Lung (tissue), 12 donors: ENCODE measurements around the gene TRAP1. TPM values are rescaled to one million over a fixed set of nuclear protein-coding genes. Genes with fewer than 3 reads are reported as not detected.
"Not testable (repeated sequence)": the region's sequence is repeated elsewhere in the genome, so short reads cannot be mapped to it uniquely, and the experiment has no call there.

Experiments used
- ATAC-seq: fragments of 200-7000 bp; cut with Tn5 transposase; one replicate; pipeline ENCODE4 v1.9.1; 2020; ENCODE audit warnings: moderate number of reproducible peaks; ENCODE audit not compliant: insufficient read depth, low FRiP score
- DNase-seq, 3 donors: peaks; one replicate each; pipeline ENCODE4 v3.0.0-alpha.2; 2013 to 2017
- H3K27ac ChIP-seq, 2 donors: one replicate each; pipeline ENCODE4 v1.5.1; 2013; ENCODE audit warnings: mild to moderate bottlenecking in 2 of 2, moderate library complexity in 2 of 2, control low read depth in 1 of 2, inconsistent platforms in 1 of 2, low read depth in 1 of 2, low read length in 1 of 2
- H3K27me3 ChIP-seq, 3 donors: one replicate each; pipeline ENCODE4 v1.5.1; 2013; ENCODE audit warnings: low read length in 2 of 3; ENCODE audit not compliant: control insufficient read depth in 3 of 3, insufficient read depth in 3 of 3
- H3K36me3 ChIP-seq, 4 donors: one replicate each; pipeline ENCODE4 v1.5.1; 2013; ENCODE audit warnings: low read length in 4 of 4, mild to moderate bottlenecking in 1 of 4, moderate library complexity in 1 of 4; ENCODE audit not compliant: control insufficient read depth in 4 of 4, insufficient read depth in 4 of 4
- H3K4me1 ChIP-seq, 5 donors: one replicate each; pipeline ENCODE4 v1.5.1; 2013; ENCODE audit warnings: low read length in 5 of 5, mild to moderate bottlenecking in 2 of 5, moderate library complexity in 1 of 5; ENCODE audit not compliant: control insufficient read depth in 5 of 5, insufficient read depth in 5 of 5
- H3K4me3 ChIP-seq: one replicate; pipeline ENCODE4 v1.5.1; 2013; ENCODE audit warnings: mild to moderate bottlenecking, control low read depth, moderate library complexity
- H3K9ac ChIP-seq, 2 donors: one replicate each; pipeline ENCODE4 v1.5.1; 2013; ENCODE audit warnings: low read length in 2 of 2, control low read depth in 1 of 2; ENCODE audit not compliant: insufficient read depth in 1 of 2
- H3K9me3 ChIP-seq, 4 donors: one replicate each; pipeline ENCODE4 v1.5.1; 2013; ENCODE audit warnings: low read length in 3 of 4, mild to moderate bottlenecking in 1 of 4, moderate library complexity in 1 of 4; ENCODE audit not compliant: control insufficient read depth in 4 of 4, insufficient read depth in 3 of 4
- WGBS, 2 donors: extraction: QIAGEN DNeasy Blood & Tissue Kit; methylation state at CpG; one replicate each; pipeline ENCODE4 v1.1.7; 2013; 5-methylcytosine and 5-hydroxymethylcytosine counted together
- polyA plus RNA-seq, 2 donors: library from polyadenylated mRNA; stranded (reverse); fragments of 200-250 nt; gene quantifications; one replicate each; pipeline ENCODE4 v1.2.1, GENCODE V29; 2013
- total RNA-seq, 2 donors: library from RNA; depleted of rRNA in 1 of 2; stranded (reverse); fragments of >200 nt in 1 of 2; gene quantifications; one replicate each; pipeline ENCODE4 v1.2.1, GENCODE V29; 2014 to 2021
- TF ChIP-seq, protein P1 (sequence below): IDR thresholded peaks from 2 replicates; pipeline ENCODE4 v1.5.1; 2012; ENCODE audit warnings: mild to moderate bottlenecking; ENCODE audit errors: control extremely low read depth, extremely low read depth
- donor health status: control.
- donor health status: control.
- donor health status: Bipolar disorder and iron deficiency.
- donor health status: healthy.
- donor health status: DM: yes; HTN: yes; CAD: no.

Gene TRAP1
- total and polyA plus RNA-seq, 4 donors: 44.8 to 94.3 (median 58.8) TPM

DNA sequence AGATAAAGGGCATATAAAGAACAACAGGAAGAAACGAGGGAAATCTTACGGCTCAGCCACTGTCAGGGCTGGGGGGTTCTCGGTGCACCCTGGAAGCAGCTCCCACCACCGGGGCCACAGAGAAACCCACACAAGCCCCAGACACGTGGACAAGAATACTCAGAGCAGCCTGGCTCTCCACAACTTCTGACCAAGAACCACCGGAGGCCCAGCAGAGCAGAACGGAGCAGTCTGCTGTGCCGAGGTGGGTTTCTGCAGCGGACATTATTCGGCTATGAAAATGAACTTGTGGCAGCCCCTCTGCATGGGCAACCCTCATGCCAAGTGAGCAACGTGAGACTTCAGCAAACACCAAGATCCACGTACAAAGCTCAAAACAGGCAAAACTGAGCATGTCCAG is 56.0 kb downstream of the TRAP1 start:
- Histone ChIP-seq H3K27ac (no peak overlapping the region), H3K9me3 (peaks cover 0 to 2% (median 0%) of the 10 kb centered on the region in 4 donors), H3K36me3 (peaks cover 8 to 76% (median 36%) of the 10 kb centered on the region in 4 donors), H3K4me3 (no peak overlapping the region), H3K27me3 (no peaks in the 10 kb centered on the region), H3K4me1 (no peaks in the 10 kb centered on the region), H3K9ac (no peak overlapping the region)
- no peak for DNase-seq
- TF ChIP-seq, protein P1, sequence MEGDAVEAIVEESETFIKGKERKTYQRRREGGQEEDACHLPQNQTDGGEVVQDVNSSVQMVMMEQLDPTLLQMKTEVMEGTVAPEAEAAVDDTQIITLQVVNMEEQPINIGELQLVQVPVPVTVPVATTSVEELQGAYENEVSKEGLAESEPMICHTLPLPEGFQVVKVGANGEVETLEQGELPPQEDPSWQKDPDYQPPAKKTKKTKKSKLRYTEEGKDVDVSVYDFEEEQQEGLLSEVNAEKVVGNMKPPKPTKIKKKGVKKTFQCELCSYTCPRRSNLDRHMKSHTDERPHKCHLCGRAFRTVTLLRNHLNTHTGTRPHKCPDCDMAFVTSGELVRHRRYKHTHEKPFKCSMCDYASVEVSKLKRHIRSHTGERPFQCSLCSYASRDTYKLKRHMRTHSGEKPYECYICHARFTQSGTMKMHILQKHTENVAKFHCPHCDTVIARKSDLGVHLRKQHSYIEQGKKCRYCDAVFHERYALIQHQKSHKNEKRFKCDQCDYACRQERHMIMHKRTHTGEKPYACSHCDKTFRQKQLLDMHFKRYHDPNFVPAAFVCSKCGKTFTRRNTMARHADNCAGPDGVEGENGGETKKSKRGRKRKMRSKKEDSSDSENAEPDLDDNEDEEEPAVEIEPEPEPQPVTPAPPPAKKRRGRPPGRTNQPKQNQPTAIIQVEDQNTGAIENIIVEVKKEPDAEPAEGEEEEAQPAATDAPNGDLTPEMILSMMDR: no peak
- ATAC-seq: no peak
- 90 to 91% methylated on average over 12 of the region's 12 CpGs for WGBS, 2 donors

DNA sequence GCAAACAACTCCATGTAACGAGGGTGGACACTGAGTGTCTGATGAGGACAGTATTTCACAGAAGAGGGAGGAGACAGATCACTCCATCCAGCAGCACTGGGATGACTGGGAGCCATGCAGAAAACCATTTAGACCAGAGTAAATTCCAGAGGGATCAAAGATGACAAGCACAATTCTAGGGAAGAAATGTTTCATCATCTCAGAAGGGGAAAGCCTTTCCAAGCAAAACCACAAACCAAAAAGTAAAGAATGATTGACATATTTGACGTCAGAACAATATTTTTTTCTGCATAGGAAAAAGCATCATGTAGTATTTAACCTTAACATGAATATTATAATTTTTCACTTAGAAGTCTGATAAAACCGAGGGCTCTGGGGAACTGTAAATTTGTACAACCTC is 58.1 kb downstream of the TRAP1 start:
- TF ChIP-seq, protein P1: no peak
- DNase-seq: no peak
- Histone ChIP-seq H3K9me3 (peaks cover 0 to 2% (median 0%) of the 10 kb centered on the region in 4 donors), H3K27me3 (no peaks in the 10 kb centered on the region), H3K4me1 (no peaks in the 10 kb centered on the region), H3K9ac (no peak overlapping the region), H3K4me3 (no peak overlapping the region), H3K27ac (no peak overlapping the region), H3K36me3 (peaks cover 8 to 76% (median 36%) of the 10 kb centered on the region in 4 donors)
- WGBS, 2 donors: 69 to 73% methylated on average over 3 of the region's 3 CpGs
- no peak for ATAC-seq

DNA sequence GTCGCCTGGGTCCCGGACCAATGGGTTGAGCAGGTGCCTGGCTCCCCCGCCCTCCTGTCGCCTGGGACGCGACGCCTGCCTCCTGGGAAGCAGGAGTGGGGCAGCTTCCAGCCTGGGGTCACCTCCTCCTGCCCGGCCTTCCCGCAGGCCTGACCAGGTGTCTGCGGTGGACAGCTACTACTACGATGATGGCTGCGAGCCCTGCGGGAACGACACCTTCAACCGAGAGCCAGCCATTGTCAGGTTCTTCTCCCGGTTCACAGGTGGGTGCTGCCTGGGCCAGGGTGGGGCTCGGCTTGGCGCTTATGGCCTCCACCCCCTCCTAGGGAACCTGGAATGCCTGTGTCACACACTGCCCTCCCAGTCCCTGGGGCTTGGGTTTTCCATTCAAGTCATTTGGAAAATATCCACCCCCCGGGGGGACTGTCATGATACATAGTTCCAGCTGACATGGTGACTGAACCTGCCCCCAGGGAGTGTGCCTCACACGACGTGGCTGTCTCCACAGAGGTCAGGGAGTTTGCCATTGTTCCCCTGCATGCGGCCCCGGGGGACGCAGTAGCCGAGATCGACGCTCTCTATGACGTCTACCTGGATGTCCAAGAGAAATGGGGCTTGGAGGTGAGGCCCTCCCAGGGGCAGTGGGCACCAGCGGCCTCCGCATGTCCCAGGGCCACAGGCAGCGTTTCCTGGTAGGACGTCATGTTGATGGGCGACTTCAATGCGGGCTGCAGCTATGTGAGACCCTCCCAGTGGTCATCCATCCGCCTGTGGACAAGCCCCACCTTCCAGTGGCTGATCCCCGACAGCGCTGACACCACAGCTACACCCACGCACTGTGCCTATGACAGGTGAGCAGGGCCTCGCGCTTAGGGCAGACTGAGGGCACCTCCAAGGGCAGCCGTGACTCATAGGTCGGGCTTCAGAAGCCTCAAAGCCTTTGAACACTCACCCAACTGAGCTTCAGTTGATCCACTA is 60.5 kb downstream of the TRAP1 start:
- no peaks in the 10 kb centered on the region for H3K27me3 ChIP-seq
- ATAC-seq (no peak), DNase-seq (no peak)
- no peak overlapping the region for H3K9ac ChIP-seq
- H3K9me3 ChIP-seq: peaks cover 0 to 2% (median 0%) of the 10 kb centered on the region in 4 donors
- no peak overlapping the region for H3K4me3 ChIP-seq
- TF ChIP-seq, protein P1: no peak
- H3K36me3 ChIP-seq: peaks cover 4 to 58% (median 33%) of the 10 kb centered on the region in 4 donors
- no peak overlapping the region for H3K27ac ChIP-seq
- no peaks in the 10 kb centered on the region for H3K4me1 ChIP-seq
- 93 to 97% methylated on average over 40 to 42 of the region's 42 CpGs for WGBS, 2 donors

DNA sequence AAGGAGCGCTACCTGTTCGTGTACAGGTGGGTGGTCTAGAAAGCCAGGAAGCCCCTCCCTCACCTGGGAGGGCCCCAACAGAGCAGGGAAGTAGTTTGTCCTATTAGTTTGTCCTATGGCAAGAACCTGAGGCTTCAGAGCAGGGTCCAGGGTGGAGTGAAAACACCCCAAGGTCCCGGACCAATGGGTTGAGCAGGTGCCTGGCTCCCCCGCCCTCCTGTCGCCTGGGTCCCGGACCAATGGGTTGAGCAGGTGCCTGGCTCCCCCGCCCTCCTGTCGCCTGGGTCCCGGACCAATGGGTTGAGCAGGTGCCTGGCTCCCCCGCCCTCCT is 61.2 kb downstream of the TRAP1 start:
- not testable (repeated sequence) for H3K4me1 ChIP-seq, H3K4me3 ChIP-seq, H3K9me3 ChIP-seq, H3K27me3 ChIP-seq, H3K27ac ChIP-seq, ATAC-seq, H3K9ac ChIP-seq, DNase-seq
- 89 to 93% methylated on average over 5 to 7 of the region's 10 CpGs for WGBS, 2 donors
- H3K36me3 ChIP-seq: peaks cover 2 to 55% (median 29%) of the 10 kb centered on the region in 4 donors
